Gastrocnemius medialis (tissue), 4 donors: ENCODE measurements around the gene CRYM. TPM values are rescaled to one million over a fixed set of nuclear protein-coding genes. Genes with fewer than 3 reads are reported as not detected.
"Not testable (repeated sequence)": the region's sequence is repeated elsewhere in the genome, so short reads cannot be mapped to it uniquely, and the experiment has no call there.

Source experiments
- ATAC-seq, 2 donors: fragments of 150-250 bp; one replicate each; pipeline ENCODE4 v1.9.1; 2016
- DNase-seq, 2 donors: peaks; one replicate each; pipeline ENCODE4 v3.0.0-alpha.2; 2019
- H3K27ac ChIP-seq, 4 donors: fragments of 200-600 bp; sonication (generic); 1 replicate in 1 of 4; 2 replicates in 3 of 4; pipeline ENCODE4 v1.5.1; 2016 to 2018; ENCODE audit warnings: mild to moderate bottlenecking in 2 of 4, moderate library complexity in 1 of 4
- H3K27me3 ChIP-seq, 3 donors: fragments of 200-600 bp; sonication (generic) in 2 of 3; 1 replicate in 1 of 3; 2 replicates in 2 of 3; pipeline versions ENCODE4 v1.5.1 to v1.6.0; 2016 to 2019; ENCODE audit warnings: mild to moderate bottlenecking in 1 of 3, moderate library complexity in 1 of 3
- H3K36me3 ChIP-seq, 2 donors: fragments of 200-600 bp; sonication (generic) in 1 of 2; one replicate each; pipeline ENCODE4 v1.5.1; 2017 to 2018
- H3K4me1 ChIP-seq, 2 donors: fragments of 200-600 bp; sonication (generic) in 1 of 2; one replicate each; pipeline ENCODE4 v1.5.1; 2016 to 2017; ENCODE audit warnings: mild to moderate bottlenecking in 2 of 2
- H3K4me3 ChIP-seq, 4 donors: fragments of 200-600 bp; sonication (generic) in 3 of 4; 1 replicate in 1 of 4; 2 replicates in 3 of 4; pipeline ENCODE4 v1.5.1; 2016 to 2019; ENCODE audit warnings: mild to moderate bottlenecking in 2 of 4
- H3K9me3 ChIP-seq, 3 donors: fragments of 200-600 bp; sonication (generic) in 2 of 3; 1 replicate in 1 of 3; 2 replicates in 2 of 3; pipeline ENCODE4 v1.5.1; 2016 to 2019
- POLR2A ChIP-seq, 2 donors: fragments of 450-650 bp; IDR thresholded peaks; one replicate each; pipeline ENCODE4 v1.6.1; 2017; ENCODE audit warnings: antibody characterized with exemption in 2 of 2, mild to moderate bottlenecking in 2 of 2, moderate library complexity in 2 of 2
- in situ Hi-C, 4 donors: fragments of 200-750 bp; cut with MboI; loops; one replicate each; pipeline versions ENCODE4 v1.15.0 to v1.8.0; 2017; ENCODE audit warnings: low sequenced_read_pairs in 4 of 4
- intact Hi-C: fragments of 100-400 bp; cut with DNase I; formaldehyde crosslinking; loops from one replicate; pipeline ENCODE4 v1.15.1; 2023; ENCODE audit warnings: low total_unique reads
- total RNA-seq, 4 donors: library from RNA; depleted of rRNA; stranded (reverse); fragments of >200 nt; gene quantifications; one replicate each; pipeline versions ENCODE4 v1.1.0 to v1.2.3, GENCODE V29; 2016
- TF ChIP-seq, protein P1 (sequence below), 5 experiments: fragments of 450-650 bp in 3 of 5; fragments of 200-600 bp in 2 of 5; sonication (generic) in 2 of 5; IDR thresholded peaks in 4 of 5; conservative IDR thresholded peaks in 1 of 5; 1 replicate in 4 of 5; 2 replicates in 1 of 5; pipeline ENCODE4 v1.5.1; 2016 to 2019; ENCODE audit warnings: antibody characterized with exemption in 5 of 5, mild to moderate bottlenecking in 3 of 5, moderate library complexity in 3 of 5

The CRYM gene
- total RNA-seq, 4 donors from 2014 or later, result not detected

DNA sequence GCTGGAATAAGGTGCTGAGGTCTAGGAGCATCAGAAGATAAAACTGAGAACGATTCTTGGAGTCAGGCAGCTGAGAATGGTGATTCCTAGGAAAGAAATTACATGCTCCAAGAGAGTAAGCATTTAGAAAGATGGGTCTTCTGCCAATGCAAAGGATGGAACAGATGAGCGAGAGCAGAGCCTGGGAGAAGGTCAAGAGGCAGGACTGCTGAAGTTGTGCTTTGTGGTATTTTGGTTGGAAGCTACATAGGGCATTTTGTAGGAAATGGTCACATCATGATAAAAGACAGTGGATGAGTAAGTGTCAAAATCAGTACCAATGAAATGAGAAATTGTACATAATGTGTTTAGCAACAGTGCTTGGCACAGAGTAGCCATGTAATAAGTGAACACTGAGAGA is 1.4 kb upstream of the CRYM start:
- H3K27ac ChIP-seq, result no peak overlapping the region
- no peak for DNase-seq
- H3K9me3 ChIP-seq, result no peaks in the 10 kb centered on the region
- in situ Hi-C loops, result loop anchor here in 2 of 4 donors (25.0 kb wide), 2 partner anchors 92 to 417 kb away; no protein-coding TSS in a partner anchor
- H3K4me3 ChIP-seq, result no peak overlapping the region
- H3K36me3 ChIP-seq, result no peaks in the 10 kb centered on the region
- TF ChIP-seq, protein P1, sequence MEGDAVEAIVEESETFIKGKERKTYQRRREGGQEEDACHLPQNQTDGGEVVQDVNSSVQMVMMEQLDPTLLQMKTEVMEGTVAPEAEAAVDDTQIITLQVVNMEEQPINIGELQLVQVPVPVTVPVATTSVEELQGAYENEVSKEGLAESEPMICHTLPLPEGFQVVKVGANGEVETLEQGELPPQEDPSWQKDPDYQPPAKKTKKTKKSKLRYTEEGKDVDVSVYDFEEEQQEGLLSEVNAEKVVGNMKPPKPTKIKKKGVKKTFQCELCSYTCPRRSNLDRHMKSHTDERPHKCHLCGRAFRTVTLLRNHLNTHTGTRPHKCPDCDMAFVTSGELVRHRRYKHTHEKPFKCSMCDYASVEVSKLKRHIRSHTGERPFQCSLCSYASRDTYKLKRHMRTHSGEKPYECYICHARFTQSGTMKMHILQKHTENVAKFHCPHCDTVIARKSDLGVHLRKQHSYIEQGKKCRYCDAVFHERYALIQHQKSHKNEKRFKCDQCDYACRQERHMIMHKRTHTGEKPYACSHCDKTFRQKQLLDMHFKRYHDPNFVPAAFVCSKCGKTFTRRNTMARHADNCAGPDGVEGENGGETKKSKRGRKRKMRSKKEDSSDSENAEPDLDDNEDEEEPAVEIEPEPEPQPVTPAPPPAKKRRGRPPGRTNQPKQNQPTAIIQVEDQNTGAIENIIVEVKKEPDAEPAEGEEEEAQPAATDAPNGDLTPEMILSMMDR (IDR thresholded peaks at IDR 0.05 in 4 of 5, conservative IDR thresholded peaks at IDR 0.05 in 1 of 5), result no peak
- TF ChIP-seq POLR2A (IDR thresholded peaks at IDR 0.05), result no peak
- intact Hi-C loops, result no loop called here
- peaks cover 3 to 12% of the 10 kb centered on the region in 2 donors for H3K4me1 ChIP-seq
- no peak for ATAC-seq
- H3K27me3 ChIP-seq, result peaks cover 19 to 33% (median 30%) of the 10 kb centered on the region in 3 donors

DNA sequence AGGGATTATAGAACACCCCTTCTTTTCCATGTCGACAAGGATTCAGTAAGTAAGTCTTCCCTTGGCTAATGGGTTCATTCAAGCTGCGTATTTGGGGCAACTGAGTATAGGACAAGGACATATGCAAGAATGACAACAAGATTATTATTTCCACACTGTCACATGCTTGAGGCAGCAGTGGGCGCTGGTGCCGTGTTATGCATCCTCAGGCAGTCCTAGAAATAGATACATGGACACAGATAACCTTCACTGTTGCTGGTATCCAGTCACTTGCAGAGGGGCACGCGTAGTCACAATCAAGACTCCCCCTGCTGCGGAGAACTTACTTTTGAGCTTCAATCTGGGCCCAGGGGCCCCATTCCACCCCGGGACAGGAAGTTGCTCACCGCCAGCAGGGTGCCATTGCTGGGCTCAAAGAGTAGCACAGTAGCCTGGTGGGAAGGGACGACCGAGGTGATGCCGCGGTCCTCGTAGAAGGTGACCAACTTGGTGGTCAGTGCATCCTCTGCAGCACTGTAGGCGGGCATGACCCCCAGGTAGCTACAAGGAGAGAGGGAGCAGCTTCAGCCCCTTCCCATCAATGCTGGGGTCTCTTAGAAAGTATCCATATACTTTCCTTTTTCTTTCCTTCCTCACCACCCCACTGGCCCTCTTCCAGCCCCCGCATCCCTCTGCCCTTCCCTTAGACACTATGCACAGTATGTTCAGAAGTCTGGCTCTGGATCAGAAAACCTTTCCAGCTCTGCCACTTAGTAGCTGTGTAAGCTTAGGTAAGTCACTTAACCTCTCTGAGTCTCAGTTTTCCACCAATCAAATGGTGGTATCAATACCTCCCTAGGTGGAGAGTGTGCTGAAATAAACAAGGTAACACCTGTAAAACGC is 804 bp downstream of the CRYM start:
- Histone ChIP-seq H3K36me3 (no peaks in the 10 kb centered on the region), H3K27me3 (peaks cover 12 to 19% (median 16%) of the 10 kb centered on the region in 3 donors), H3K4me3 (peak overlapping the region in 2 of 4 donors; percentile 38 to 40), H3K9me3 (no peaks in the 10 kb centered on the region), H3K4me1 (peaks cover 3 to 5% of the 10 kb centered on the region in 2 donors), H3K27ac (no peak overlapping the region)
- ATAC-seq (no peak), DNase-seq (no peak)
- TF ChIP-seq, protein P1 (IDR thresholded peaks at IDR 0.05 in 4 of 5, conservative IDR thresholded peaks at IDR 0.05 in 1 of 5), result no peak
- no peak for TF ChIP-seq POLR2A (IDR thresholded peaks at IDR 0.05)
- intact Hi-C loops, result no loop called here
- in situ Hi-C loops, result loop anchor here in 2 of 4 donors (25.0 kb wide), 2 partner anchors 90 to 415 kb away; no protein-coding TSS in a partner anchor

DNA sequence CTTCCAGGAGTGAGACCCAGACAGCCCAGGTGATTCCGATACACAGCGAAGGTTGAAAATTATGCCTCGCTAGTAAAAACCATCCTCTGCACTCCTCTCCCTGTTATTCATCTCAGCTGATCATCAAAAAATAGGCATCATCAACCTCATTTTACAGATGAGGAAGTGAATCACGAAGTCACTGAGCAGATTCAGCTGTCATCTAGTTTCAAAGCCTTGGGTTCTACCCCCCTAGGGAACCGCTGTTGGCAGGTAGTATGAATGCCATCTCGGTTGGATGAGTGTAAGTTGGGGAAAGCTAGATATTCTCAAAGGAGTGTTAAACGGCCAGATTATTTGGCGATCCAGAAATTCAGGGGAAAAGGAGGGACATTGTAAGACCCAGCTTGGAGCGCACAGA is 2.0 kb downstream of the CRYM start:
- Histone ChIP-seq H3K27ac (no peak overlapping the region), H3K9me3 (no peaks in the 10 kb centered on the region), H3K4me1 (peaks cover 3 to 5% of the 10 kb centered on the region in 2 donors), H3K27me3 (peaks cover 12 to 16% (median 14%) of the 10 kb centered on the region in 3 donors), H3K36me3 (no peaks in the 10 kb centered on the region), H3K4me3 (no peak overlapping the region)
- TF ChIP-seq POLR2A (IDR thresholded peaks at IDR 0.05), result no peak
- in situ Hi-C loops, result loop anchor here in 2 of 4 donors (25.0 kb wide), 2 partner anchors 89 to 414 kb away; no protein-coding TSS in a partner anchor
- intact Hi-C loops, result no loop called here
- DNase-seq (no peak), ATAC-seq (no peak)

DNA sequence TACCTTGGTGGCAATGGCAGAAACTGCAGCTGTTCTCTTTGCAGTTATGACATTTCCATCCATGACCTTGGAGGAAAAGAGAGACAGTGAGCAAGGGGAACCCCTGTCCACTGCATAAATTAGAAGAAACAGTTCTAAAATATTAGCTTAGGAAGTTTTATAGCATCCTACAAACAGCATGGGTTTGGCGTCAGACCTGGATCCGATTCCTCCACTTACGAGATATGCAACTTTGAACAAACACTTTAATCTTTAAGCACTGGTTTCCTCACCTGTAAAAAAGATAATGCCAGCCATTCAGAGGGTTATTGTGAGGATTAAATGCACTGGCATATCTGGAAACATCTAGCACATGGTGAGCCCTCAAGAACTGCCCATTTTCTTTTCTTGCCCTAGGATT is 2.6 kb downstream of the CRYM start:
- Histone ChIP-seq H3K27ac (no peak overlapping the region), H3K4me3 (no peak overlapping the region), H3K4me1 (peaks cover 3 to 5% of the 10 kb centered on the region in 2 donors), H3K9me3 (no peaks in the 10 kb centered on the region), H3K27me3 (peaks cover 12 to 16% (median 14%) of the 10 kb centered on the region in 3 donors), H3K36me3 (no peaks in the 10 kb centered on the region)
- TF ChIP-seq, protein P1 (IDR thresholded peaks at IDR 0.05 in 4 of 5, conservative IDR thresholded peaks at IDR 0.05 in 1 of 5), result no peak
- TF ChIP-seq POLR2A (IDR thresholded peaks at IDR 0.05), result no peak
- in situ Hi-C loops, result loop anchor here in 2 of 4 donors (25.0 kb wide), 2 partner anchors 88 to 413 kb away; no protein-coding TSS in a partner anchor
- DNase-seq (no peak), ATAC-seq (no peak)
- intact Hi-C loops, result no loop called here

DNA sequence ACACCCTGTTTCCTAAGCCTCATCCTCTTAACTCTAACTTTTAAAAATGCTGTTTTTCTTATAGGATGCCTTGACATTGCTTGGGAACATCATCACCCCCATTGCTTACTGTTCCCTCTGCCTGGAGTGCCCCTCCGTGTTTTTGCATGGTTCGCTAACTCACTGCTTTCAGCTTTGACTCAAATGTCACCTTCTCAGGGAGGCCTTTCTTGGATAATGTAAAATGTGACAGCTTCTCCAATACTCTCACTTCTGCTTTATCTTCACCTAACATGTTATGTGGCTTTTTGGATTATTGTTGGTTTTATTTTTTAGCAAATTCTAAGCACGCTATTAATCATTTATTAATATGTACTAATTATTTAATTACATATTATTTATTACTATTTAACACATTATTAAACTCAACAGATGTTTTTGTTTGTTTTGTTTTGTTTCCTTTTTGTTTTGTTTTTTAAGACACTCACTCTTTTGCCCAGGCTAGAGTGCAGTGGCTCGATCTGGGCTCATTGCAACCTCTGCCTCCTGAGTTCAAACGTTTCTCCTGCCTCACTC is 3.8 kb downstream of the CRYM start:
- no peak for ATAC-seq
- peaks cover 3 to 5% of the 10 kb centered on the region in 2 donors for H3K4me1 ChIP-seq
- intact Hi-C loops (no loop called here), in situ Hi-C loops (no loop called here)
- no peak overlapping the region for H3K4me3 ChIP-seq
- DNase-seq, result no peak
- TF ChIP-seq, protein P1 (IDR thresholded peaks at IDR 0.05 in 4 of 5, conservative IDR thresholded peaks at IDR 0.05 in 1 of 5), result no peak
- TF ChIP-seq POLR2A (IDR thresholded peaks at IDR 0.05), result no peak
- H3K27me3 ChIP-seq, result peaks cover 12 to 16% (median 14%) of the 10 kb centered on the region in 3 donors
- no peak overlapping the region for H3K27ac ChIP-seq
- H3K9me3 ChIP-seq, result no peaks in the 10 kb centered on the region
- no peaks in the 10 kb centered on the region for H3K36me3 ChIP-seq

DNA sequence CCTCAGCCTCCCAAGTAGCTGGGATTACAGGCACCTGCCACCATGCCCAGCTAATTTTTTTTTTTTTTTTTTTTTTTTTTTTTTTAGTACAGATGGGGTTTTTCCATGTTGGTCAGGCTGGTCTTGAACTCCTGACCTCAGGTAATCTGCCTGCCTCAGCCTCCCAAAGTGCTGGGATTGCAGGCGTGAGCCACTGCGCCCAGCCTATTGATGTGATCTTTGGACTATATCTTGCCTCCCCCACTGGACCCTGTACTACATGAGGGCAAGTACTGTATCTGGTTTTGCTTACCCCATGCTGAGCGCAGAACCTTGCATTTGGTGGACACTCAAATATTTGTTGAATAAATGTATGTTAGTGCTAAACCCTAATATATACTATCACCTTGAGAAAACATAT is 5.3 kb downstream of the CRYM start:
- intact Hi-C loops, ATAC-seq, H3K36me3 ChIP-seq, H3K4me1 ChIP-seq, H3K27ac ChIP-seq, H3K4me3 ChIP-seq, DNase-seq, H3K9me3 ChIP-seq, in situ Hi-C loops: not testable (repeated sequence)
- peaks cover 10 to 13% (median 12%) of the 10 kb centered on the region in 3 donors for H3K27me3 ChIP-seq
